HCT116 (cell line): ENCODE results near the gene EPHB4.

ENCODE experiments used
- POLR2A ChIP-seq: IDR thresholded peaks from 2 replicates; pipeline ENCODE4 v1.7.0; 2011; ENCODE audit warnings: borderline replicate concordance; ENCODE audit not compliant: insufficient read depth, insufficient read length; ENCODE audit errors: extremely low read depth
- POLR2AphosphoS5 ChIP-seq: IDR thresholded peaks from 2 replicates; pipeline ENCODE4 v1.6.1; 2011; ENCODE audit warnings: mild to moderate bottlenecking, low read depth, low read length, moderate library complexity

- TF ChIP-seq POLR2A (no peak), POLR2AphosphoS5 (no peak)
These were observed 35.2 kb downstream of the EPHB4 start for GRCh38 chr7:100791881-100792666.
